ENCODE results near the gene RIT2.
"Not testable (repeated sequence)": the region's sequence is repeated elsewhere in the genome, so short reads cannot be mapped to it uniquely, and the experiment has no call there.

RIT2 gene

DNA sequence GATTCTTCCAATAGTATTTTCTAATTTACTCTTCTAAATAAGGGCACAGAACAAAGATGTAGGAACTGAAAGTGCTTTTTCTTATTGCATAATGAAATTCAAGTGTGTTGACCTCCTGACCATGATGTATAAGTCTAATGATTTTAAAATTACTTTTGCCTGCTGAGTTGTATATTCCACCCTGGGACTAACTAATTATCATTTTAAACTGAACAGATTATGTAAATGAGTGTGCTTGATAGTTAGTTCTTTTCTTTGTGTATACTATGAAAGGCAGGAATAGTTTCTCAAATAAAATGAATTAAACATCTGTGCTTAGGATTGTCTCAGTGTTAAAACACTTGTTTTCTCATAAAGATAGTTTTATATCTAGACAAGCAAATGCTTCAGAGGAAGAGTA lies 284.5 kb downstream of the RIT2 start:
- DNase-seq (ENCODE audit: low spot score) = no peak

DNA sequence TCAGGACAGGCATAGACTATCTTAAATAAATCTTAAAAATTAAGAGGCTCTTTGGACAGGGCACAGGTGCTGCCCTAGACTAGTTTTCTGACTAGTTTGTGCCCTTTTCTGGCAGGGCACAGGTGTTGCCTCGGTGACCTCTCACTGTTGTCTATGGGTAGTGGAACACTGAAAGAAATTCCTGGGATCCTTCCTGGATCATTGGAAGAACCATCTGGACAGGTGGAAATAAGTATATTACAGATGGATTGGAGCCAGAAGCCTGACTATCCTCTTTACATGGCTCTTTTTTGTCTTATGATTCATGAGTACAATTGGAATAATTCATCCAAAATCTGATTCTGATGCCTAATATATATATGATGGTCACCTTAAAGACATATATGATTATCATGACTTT lies 286.6 kb downstream of the RIT2 start:
- no peak for DNase-seq (ENCODE audit: low spot score)

GRCh38 chr18:42824178-42824577 lies 291.3 kb downstream of the RIT2 start:
- DNase-seq (ENCODE audit: low spot score) = no peak

DNA sequence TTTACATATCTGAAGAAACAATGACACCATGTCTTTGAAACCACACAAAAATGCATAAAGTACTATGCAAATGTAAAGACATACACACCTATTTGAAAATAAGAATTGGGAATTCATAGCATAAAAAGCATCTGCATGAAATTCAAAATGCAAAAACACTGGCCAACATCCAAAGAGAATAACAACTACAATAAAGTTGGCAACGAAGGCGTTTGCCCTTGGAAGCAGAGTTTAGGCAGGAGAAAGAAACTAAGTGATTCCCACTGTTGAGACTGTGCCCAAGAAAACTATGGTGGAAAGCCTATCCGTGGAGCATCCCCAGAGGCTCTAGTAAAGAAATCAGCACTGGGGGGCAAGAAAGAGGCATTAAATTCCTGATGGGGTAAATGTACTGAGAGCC lies 292.8 kb downstream of the RIT2 start:
- no peak for DNase-seq (ENCODE audit: low spot score)

GRCh38 chr18:42821492-42821891 lies 294.0 kb downstream of the RIT2 start:
- no peak for DNase-seq (ENCODE audit: low spot score)

DNA sequence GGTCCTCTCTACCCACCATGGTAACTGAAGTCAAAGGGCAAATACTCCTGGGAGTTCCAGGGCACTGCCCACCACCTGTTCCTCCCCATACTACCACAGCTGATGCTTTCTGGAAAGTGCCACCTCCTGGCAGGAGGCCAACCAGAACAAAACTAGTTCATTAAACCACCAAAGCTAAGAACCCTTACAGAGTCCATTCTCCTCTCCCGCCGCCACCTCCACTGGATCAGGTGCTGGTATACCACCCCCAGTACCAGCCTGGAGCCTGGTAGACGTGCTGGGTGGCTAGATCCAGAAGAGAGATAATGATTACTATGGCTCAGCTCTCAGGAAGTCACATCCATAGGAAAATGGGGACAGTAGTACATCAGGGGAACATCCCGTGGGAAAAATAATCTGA lies 300.9 kb downstream of the RIT2 start:
- no peak for DNase-seq (ENCODE audit: low spot score)

DNA sequence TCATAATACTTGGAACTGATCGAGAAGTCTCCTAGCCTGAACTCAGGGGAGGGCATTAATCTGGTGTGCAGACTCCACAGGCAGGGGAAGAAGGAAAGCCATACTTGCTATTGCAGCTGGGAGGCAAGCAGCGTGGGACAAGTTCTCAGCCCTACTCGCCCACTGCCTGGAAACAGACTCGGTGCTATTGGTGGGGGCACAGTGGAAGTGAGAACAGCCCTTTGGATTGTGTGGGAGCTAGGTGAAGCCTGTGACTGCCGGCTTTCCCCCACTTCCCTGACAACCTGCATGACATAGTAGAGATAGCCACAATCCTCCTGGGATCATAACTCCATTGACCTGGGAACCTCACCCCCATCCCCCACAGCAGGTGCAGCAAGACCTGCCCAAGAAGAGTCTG lies 301.3 kb downstream of the RIT2 start:
- DNase-seq (ENCODE audit: low spot score) = no peak

GRCh38 chr18:42813570-42813969 lies 301.9 kb downstream of the RIT2 start:
- no peak for DNase-seq (ENCODE audit: low spot score)

GRCh38 chr18:42807887-42808286 lies 307.6 kb downstream of the RIT2 start:
- no peak for DNase-seq (ENCODE audit: low spot score)

GRCh38 chr18:42801706-42802105 lies 313.8 kb downstream of the RIT2 start:
- DNase-seq (ENCODE audit: low spot score) = no peak

GRCh38 chr18:42798606-42799170 lies 316.8 kb downstream of the RIT2 start:
- DNase-seq (ENCODE audit: low spot score) = no peak

GRCh38 chr18:42795213-42795789 lies 320.2 kb downstream of the RIT2 start:
- DNase-seq (ENCODE audit: low spot score) = not testable (repeated sequence)

DNA sequence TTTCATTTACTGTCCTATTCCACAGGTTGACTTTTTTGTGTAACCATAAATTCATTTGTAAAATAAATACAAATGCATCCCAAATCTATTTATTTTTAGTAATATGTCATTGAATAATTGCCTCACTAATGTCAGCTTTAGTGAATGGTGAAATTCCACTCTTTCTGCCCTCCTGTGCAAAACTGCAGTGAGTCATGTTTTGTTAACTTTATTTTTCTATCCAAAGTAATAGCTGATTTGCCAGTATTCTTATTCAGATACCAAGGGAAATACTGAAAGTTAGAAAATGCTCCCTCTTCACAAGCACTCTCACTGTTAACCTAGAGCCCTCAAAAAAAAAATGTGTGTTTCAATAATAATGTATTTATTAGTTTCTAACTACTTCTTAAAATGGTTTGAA lies 322.8 kb downstream of the RIT2 start:
- DNase-seq (ENCODE audit: low spot score) = no peak

DNA sequence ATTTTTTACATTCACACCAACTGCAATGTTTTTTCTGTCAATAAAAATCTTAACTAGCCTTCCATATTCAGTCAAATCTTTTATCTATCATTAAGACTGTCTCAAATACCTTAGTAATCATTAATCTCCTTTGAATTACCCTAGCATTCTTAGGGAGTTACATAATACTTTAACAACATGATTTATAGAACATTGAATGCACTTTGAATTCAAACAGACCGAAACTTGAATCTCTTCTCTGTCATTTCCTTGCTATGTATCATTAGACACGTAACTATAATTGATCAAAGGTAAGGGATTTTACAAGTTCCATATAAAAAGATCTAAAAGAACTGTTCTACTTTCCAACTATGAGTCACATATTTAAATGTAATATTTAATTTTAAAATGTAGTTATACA lies 330.9 kb downstream of the RIT2 start:
- no peak for DNase-seq (ENCODE audit: low spot score)

DNA sequence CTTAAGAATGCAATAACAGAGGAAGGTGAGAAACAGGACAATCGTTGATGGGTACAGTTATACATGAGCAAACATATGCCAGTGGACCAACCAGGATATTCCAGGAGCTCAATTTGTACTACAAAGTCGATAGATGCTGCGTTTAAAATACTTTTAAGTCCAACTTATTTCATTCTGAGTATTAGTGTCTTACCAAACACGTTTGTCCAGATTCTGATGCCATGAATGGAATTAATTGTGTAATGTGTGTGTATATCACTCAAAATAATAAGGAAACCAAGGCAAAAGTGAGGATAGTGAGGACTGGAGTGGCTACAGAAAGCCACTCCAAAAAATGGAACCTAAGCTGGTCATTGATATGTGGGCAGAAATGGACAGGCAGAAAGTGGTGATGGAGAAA lies 332.6 kb downstream of the RIT2 start:
- DNase-seq (ENCODE audit: low spot score) = no peak

- DNase-seq (ENCODE audit: low spot score) = no peak
Observed at GRCh38 chr18:42781298-42781815, 334.1 kb downstream of the RIT2 start.

GRCh38 chr18:42780171-42780570 lies 335.3 kb downstream of the RIT2 start:
- DNase-seq (ENCODE audit: low spot score) = no peak

DNA sequence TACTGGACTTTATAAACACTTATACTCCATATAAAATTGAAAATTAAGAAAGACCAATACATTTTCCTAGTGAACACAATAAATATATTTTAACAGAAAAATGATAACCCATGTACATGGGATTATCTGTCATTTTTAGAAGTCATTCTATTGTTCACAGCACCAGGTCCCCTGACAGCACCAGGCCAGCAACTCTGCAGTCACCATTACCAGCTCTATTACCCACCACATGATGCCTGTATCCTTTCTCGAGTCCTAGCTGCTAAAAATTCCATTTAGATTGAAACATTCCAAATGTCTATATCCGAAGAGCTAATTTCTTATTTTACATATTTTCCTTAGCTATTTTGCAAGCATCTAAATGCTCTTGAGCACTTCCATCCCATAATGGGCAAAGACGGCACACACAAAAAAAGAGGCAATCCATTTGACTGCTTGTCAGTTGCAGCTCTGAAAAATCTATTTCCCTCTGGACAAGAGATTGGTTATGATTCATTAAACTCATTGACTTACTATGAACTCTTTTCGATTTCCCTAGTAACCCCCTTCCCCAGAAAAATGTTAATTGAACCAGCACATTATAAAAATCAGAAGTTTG lies 336.9 kb downstream of the RIT2 start:
- DNase-seq (ENCODE audit: low spot score) = no peak

GRCh38 chr18:42778024-42778423 lies 337.5 kb downstream of the RIT2 start:
- DNase-seq (ENCODE audit: low spot score) = no peak

DNA sequence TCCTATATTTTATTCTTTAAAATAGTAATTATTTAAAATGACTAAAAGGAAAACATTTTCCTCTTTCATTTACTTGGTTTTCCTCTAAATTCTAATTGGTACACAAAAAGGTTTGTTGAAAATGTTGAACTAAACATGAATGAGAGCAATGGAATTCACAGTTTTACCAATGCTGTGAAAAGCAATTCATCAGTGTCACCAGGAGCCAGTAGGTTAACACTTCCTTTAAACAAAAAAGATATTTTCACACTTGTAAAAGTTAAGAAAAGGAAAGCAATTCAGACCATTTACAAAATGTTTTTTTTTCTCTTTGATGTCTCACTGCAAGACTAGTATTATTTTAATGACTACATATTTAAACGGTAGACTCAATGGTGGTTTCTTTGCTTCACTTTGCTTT lies 341.6 kb downstream of the RIT2 start:
- DNase-seq (ENCODE audit: low spot score) = no peak

DNA sequence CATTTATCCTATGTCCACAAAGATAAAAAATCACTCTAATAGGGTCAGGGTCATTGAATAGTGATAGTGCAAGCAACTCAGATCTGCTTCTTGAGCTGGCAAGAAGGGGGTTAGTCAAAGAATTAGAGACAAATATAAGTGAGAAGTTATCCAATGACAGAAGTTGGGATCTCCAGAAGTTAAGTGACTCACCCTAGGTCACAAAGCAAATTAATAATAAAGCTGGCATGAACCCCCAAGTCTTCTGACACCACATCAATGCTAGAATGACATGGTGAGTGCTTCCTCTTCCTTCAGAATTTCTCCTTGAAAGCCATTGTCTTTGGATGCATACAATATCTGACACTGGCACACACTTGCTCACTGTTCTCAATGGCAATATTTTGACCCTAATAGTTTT lies 343.5 kb downstream of the RIT2 start:
- DNase-seq (ENCODE audit: low spot score) = no peak

GRCh38 chr18:42765302-42765701 lies 350.2 kb downstream of the RIT2 start:
- DNase-seq (ENCODE audit: low spot score) = no peak

DNA sequence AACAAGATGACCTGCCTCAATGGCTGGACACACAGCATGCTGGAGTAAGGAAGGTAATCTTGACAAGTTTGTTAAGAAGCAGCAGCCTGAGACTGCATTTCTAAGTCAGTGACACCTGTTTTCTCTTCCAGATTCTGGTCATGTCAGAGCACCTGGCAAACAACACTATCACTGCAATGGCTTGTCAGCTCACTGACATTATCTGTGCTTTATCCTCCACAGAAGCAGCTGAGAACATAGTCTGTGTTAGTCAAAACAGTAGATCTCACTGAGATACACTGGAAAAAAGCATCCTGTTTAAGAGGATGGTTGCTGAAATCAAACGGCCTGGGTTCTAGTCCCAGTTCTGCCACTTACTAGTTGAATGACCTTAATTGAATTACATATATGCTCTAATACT lies 355.2 kb downstream of the RIT2 start:
- DNase-seq (ENCODE audit: low spot score) = no peak

GRCh38 chr18:42758852-42759251 lies 356.6 kb downstream of the RIT2 start:
- DNase-seq (ENCODE audit: low spot score) = no peak
